Endothelial cell of umbilical vein (primary cell): ENCODE measurements around the gene RPH3AL. TPM values are rescaled to one million over a fixed set of nuclear protein-coding genes. Genes with fewer than 3 reads are reported as not detected.

Source experiments
- BruUV-seq: library from RNA; stranded (reverse); fragments of 400-500 nt; replicated peaks from 2 replicates; lab custom pipeline; 2021; lab: Mats Ljungman, UMichigan
- CTCF ChIA-PET: fragments of 300-600, 350-600 bp; sonication (Branson Sonifier 250); formaldehyde crosslinking; loops from one replicate; lab custom pipeline; 2021; ENCODE audit warnings: antibody characterized with exemption, inconsistent platforms; lab: Charles Lee
- POLR2A ChIA-PET: fragments of 300-600, 350-600 bp; sonication (Branson Sonifier 250); formaldehyde crosslinking; loops from one replicate; lab custom pipeline; 2021; ENCODE audit warnings: antibody characterized with exemption, inconsistent platforms; lab: Charles Lee
- DNase-seq: peaks from one replicate; pipeline ENCODE4 v3.0.0-alpha.2; 2011; ENCODE audit warnings: low read depth, low spot score
- FAIRE-seq: peaks from 2 replicates; lab custom pipeline; 2011; peaks lifted over from hg19 to GRCh38; lab: Jason Lieb, UNC
- H2AFZ ChIP-seq: 2 replicates; pipeline ENCODE4 v1.6.0; 2012; ENCODE audit warnings: low read depth, low read length, control low read depth, inconsistent platforms
- H3K27ac ChIP-seq: 2 replicates; pipeline ENCODE4 v1.5.1; 2011; ENCODE audit warnings: low read depth, mild to moderate bottlenecking, control low read depth, low read length, moderate library complexity; ENCODE audit not compliant: insufficient read depth
- H3K27me3 ChIP-seq, 2 experiments: 2 replicates each; pipeline versions ENCODE4 v1.6.0 to v1.6.1; 2011; ENCODE audit warnings: low read length in 2 of 2, mixed read lengths in 1 of 2; ENCODE audit not compliant: control insufficient read depth in 2 of 2, insufficient read depth in 2 of 2
- H3K36me3 ChIP-seq, 2 experiments: 2 replicates in 1 of 2; 3 replicates in 1 of 2; pipeline ENCODE4 v1.5.1; 2011; ENCODE audit warnings: low read length in 2 of 2, mild to moderate bottlenecking in 1 of 2, moderate library complexity in 1 of 2; ENCODE audit not compliant: control insufficient read depth in 2 of 2, insufficient read depth in 2 of 2; ENCODE audit errors: extremely low read depth in 1 of 2
- H3K4me1 ChIP-seq: 3 replicates; pipeline ENCODE4 v1.5.1; 2011; ENCODE audit warnings: mild to moderate bottlenecking, low read length; ENCODE audit not compliant: control insufficient read depth, insufficient read depth; ENCODE audit errors: extremely low read depth
- H3K4me2 ChIP-seq: 2 replicates; pipeline ENCODE4 v1.6.1; 2011; ENCODE audit warnings: low read length, control low read depth, mixed read lengths; ENCODE audit not compliant: insufficient read depth
- H3K4me3 ChIP-seq, 3 experiments: fragments of 200-600 bp in 1 of 3; sonication (generic), shearing (Covaris generic) in 1 of 3; replicated peaks in 1 of 3; 2 replicates each; pipeline ENCODE4 v1.5.1; 2011 to 2016; ENCODE audit warnings: control low read depth in 3 of 3, low read length in 3 of 3, mild to moderate bottlenecking in 2 of 3, inconsistent platforms in 1 of 3, low read depth in 1 of 3, moderate library complexity in 1 of 3; ENCODE audit not compliant: insufficient read depth in 1 of 3
- H3K79me2 ChIP-seq: 2 replicates; pipeline ENCODE4 v1.6.0; 2012; ENCODE audit warnings: low read length, inconsistent platforms; ENCODE audit not compliant: control insufficient read depth, insufficient read depth
- H3K9ac ChIP-seq: replicated peaks from 2 replicates; pipeline ENCODE3; 2011; ENCODE audit warnings: low read length, control low read depth; ENCODE audit not compliant: insufficient read depth; ENCODE audit errors: extremely low read depth
- H3K9me1 ChIP-seq: replicated peaks from 3 replicates; pipeline ENCODE4 v1.6.0; 2011; ENCODE audit warnings: mild to moderate bottlenecking, low read length; ENCODE audit not compliant: control insufficient read depth, insufficient read depth; ENCODE audit errors: extremely low read depth
- H3K9me3 ChIP-seq: replicated peaks from 2 replicates; pipeline ENCODE4 v1.5.1; 2012; ENCODE audit warnings: low read length, inconsistent platforms; ENCODE audit not compliant: control insufficient read depth, insufficient read depth
- H4K20me1 ChIP-seq: replicated peaks from 2 replicates; pipeline ENCODE3; 2011; ENCODE audit warnings: mild to moderate bottlenecking, low read length; ENCODE audit not compliant: control insufficient read depth, insufficient read depth; ENCODE audit errors: extremely low read depth
- EZH2 ChIP-seq: IDR thresholded peaks from 2 replicates; pipeline ENCODE4 v1.6.1; 2012; ENCODE audit warnings: borderline replicate concordance, low read depth, mild to moderate bottlenecking, moderate library complexity, low read length, inconsistent platforms; ENCODE audit not compliant: severe bottlenecking
- FOS ChIP-seq: IDR thresholded peaks from 2 replicates; pipeline ENCODE4 v1.6.1; 2011; ENCODE audit warnings: mild to moderate bottlenecking, low read length, moderate library complexity, borderline replicate concordance; ENCODE audit not compliant: insufficient read depth
- JUN ChIP-seq: IDR thresholded peaks from 2 replicates; pipeline ENCODE4 v1.6.1; 2011; ENCODE audit warnings: borderline replicate concordance, low read depth; ENCODE audit not compliant: insufficient read length, insufficient read depth
- MAX ChIP-seq: IDR thresholded peaks from 2 replicates; pipeline ENCODE4 v1.6.1; 2011; ENCODE audit not compliant: insufficient read depth, insufficient read length
- MYC ChIP-seq: IDR thresholded peaks from one replicate; pipeline ENCODE4 v1.6.1; 2011; ENCODE audit warnings: mild to moderate bottlenecking, low read depth, low read length
- POLR2A ChIP-seq: IDR thresholded peaks from 2 replicates; pipeline ENCODE4 v1.6.1; 2012; ENCODE audit warnings: low read depth, mild to moderate bottlenecking, control low read depth, low read length
- POLR2AphosphoS5 ChIP-seq: IDR thresholded peaks from 2 replicates; pipeline ENCODE4 v1.6.1; 2012; ENCODE audit warnings: low read depth, mild to moderate bottlenecking, control low read depth, low read length, moderate library complexity; ENCODE audit not compliant: insufficient read depth
- dilution Hi-C: fragments of 300-500 bp; cut with MboI; formaldehyde crosslinking; loops from one replicate; pipeline ENCODE4 v1.15.0; 2019; ENCODE audit warnings: low sequenced_read_pairs; ENCODE audit not compliant: extremely low pct_ligation_motif_present
- intact Hi-C: fragments of 100-400 bp; cut with micrococcal nuclease; formaldehyde crosslinking; loops from one replicate; pipeline ENCODE4 v1.10.0; 2022
- polyA plus RNA-seq, 4 experiments: library from polyadenylated mRNA; depleted of rRNA in 3 of 4; stranded (reverse) in 3 of 4; unstranded in 1 of 4; fragments of >200 nt; gene quantifications; 2 replicates each; pipeline versions ENCODE4 v1.2.1 to v1.2.3, GENCODE V29; 2011 to 2012; ENCODE audit warnings: missing spikeins in 1 of 4
- total RNA-seq: library from RNA; stranded (reverse); gene quantifications from 2 replicates; pipeline ENCODE4 v1.2.3, GENCODE V29; 2021

RPH3AL gene
- total and polyA plus RNA-seq, 2 donors (not counting 3 experiments of a cell fraction or from before 2014, with no cell fraction given) = 4.1 to 7.0 TPM

GRCh38 chr17:364766-365165 lies 12.2 kb upstream of the RPH3AL start:
- Histone ChIP-seq H2AFZ (no peak overlapping the region), H3K27ac (no peak overlapping the region), H3K36me3 (no peaks in the 10 kb centered on the region), H3K9me3 (no peaks in the 10 kb centered on the region), H3K4me2 (no peak overlapping the region), H4K20me1 (no peaks in the 10 kb centered on the region), H3K9me1 (no peaks in the 10 kb centered on the region), H3K27me3 (no peaks in the 10 kb centered on the region), H3K79me2 (no peaks in the 10 kb centered on the region), H3K4me3 (no peak overlapping the region), H3K4me1 (no peaks in the 10 kb centered on the region), H3K9ac (no peak overlapping the region)
- no peak for FAIRE-seq
- TF ChIP-seq MYC (no peak), JUN (no peak), MAX (no peak), EZH2 (no peak)
- intact Hi-C loops = no loop called here
- BruUV-seq = no TSS peak
- ChIA-PET CTCF (no interaction called here), POLR2A (no interaction called here)
- dilution Hi-C loops = no loop called here
- no peak for DNase-seq

- Histone ChIP-seq H3K27ac (no peak overlapping the region), H3K9me1 (no peaks in the 10 kb centered on the region), H3K79me2 (no peaks in the 10 kb centered on the region), H3K36me3 (no peaks in the 10 kb centered on the region), H2AFZ (no peak overlapping the region), H3K4me2 (no peak overlapping the region), H3K4me1 (no peaks in the 10 kb centered on the region), H3K9me3 (no peaks in the 10 kb centered on the region), H4K20me1 (no peaks in the 10 kb centered on the region), H3K27me3 (no peaks in the 10 kb centered on the region), H3K9ac (no peak overlapping the region), H3K4me3 (no peak overlapping the region)
- CTCF ChIA-PET = no interaction called here
- TF ChIP-seq POLR2AphosphoS5 = no peak
- no peak for TF ChIP-seq FOS
- no peak for TF ChIP-seq POLR2A
- DNase-seq (no peak), FAIRE-seq (no peak)
- POLR2A ChIA-PET = no interaction called here
- dilution Hi-C loops (no loop called here), intact Hi-C loops (no loop called here)
- no TSS peak for BruUV-seq
These were observed 11.7 kb upstream of the RPH3AL start for GRCh38 chr17:364308-364707.
